ENCODE results near the gene RWDD1. TPM values are rescaled to one million over a fixed set of nuclear protein-coding genes. Genes with fewer than 3 reads are reported as not detected.

RWDD1 gene
- total and polyA plus RNA-seq, 2 of the 13 experiments (the other 11 are each of a cell fraction or from before 2014, with no cell fraction given): 27.4 to 67.1 TPM

DNA sequence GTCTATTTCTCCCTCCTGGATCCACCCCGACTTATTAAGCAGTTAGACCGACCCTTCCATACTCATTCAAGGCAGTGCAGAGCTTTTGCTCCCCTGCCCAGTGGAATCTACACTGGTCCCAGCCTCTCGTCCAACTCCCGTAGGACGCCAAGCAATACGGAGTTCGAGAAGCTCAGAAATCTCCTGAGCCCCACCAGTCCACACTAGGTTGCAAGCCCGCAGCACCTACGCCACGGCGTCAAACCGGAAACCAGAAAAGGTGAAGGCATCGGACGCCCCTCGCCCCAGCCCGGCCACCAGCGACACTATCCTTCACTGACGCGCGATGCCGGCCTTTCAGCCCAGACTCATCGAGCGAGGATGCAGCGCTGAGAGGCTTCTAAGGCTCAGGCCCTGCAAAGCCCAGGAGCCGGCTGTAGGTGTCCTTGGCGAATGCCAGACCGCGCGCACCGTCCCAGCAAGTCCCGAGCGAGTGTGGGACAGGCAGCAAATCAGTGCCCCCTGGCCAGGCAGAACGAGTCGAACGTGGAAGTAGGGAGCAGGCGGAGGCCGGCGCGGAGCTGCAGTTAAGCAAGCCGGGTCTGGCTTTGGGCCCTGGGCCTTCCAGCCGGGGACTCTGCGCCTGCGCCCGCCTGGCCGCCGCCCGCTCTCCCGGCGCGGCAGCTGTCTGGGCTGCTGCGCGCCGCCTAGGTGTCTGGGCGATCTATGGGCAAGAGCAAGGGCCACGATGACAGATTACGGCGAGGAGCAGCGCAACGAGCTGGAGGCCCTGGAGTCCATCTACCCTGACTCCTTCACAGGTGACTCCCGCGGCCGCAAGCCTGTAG is at the start of gene RWDD1 (continued):
- peak; percentile 72; the same call in 1 of the 2 replicates for TF ChIP-seq ZBTB44 (CRISPR knock-in tag; IDR thresholded peaks at IDR 0.05)
- peak; percentile 93; the same call in 1 of the 2 replicates for TF ChIP-seq HMGXB3 (CRISPR knock-in tag; IDR thresholded peaks at IDR 0.05; ENCODE audit: borderline replicate concordance)
- TF ChIP-seq TOE1 (CRISPR knock-in tag; IDR thresholded peaks at IDR 0.05): peak; percentile 85
- TF ChIP-seq JARID2 (CRISPR knock-in tag; IDR thresholded peaks at IDR 0.05; ENCODE audit: insufficient replicate concordance): no peak
- TF ChIP-seq ZNF558 (CRISPR knock-in tag; IDR thresholded peaks at IDR 0.05; ENCODE audit: borderline replicate concordance): no peak; the same call in 1 of the 2 replicates
- TF ChIP-seq AKAP8 (CRISPR knock-in tag; IDR thresholded peaks at IDR 0.05): peak; percentile 92
- TF ChIP-seq NCOR1 (IDR thresholded peaks at IDR 0.05; ENCODE audit: borderline replicate concordance, low read length): peak; percentile 24; the same call in 1 of the 2 replicates
- TF ChIP-seq ARHGAP35 (CRISPR knock-in tag; IDR thresholded peaks at IDR 0.05; ENCODE audit: borderline replicate concordance): peak; percentile 96; the same call in 1 of the 2 replicates
- TF ChIP-seq DMAP1 (CRISPR knock-in tag; IDR thresholded peaks at IDR 0.05): peak; percentile 97
- TF ChIP-seq ZNF766 (CRISPR knock-in tag; IDR thresholded peaks at IDR 0.05; ENCODE audit: borderline replicate concordance): peak; percentile 87; the same call in 1 of the 2 replicates
- peak; percentile 2 to 84; a peak in 3 of 4 replicates for TF ChIP-seq MAFK (conservative IDR thresholded peaks at IDR 0.05 in 1 of 2, IDR thresholded peaks at IDR 0.05 in 1 of 2; ENCODE audit: low read length in 2 of 2)
- peak; percentile 99 for TF ChIP-seq ZBED4 (CRISPR knock-in tag; IDR thresholded peaks at IDR 0.05; ENCODE audit: borderline replicate concordance)
- no peak for TF ChIP-seq ZSCAN22 (CRISPR knock-in tag; IDR thresholded peaks at IDR 0.05)
- TF ChIP-seq SKI (IDR thresholded peaks at IDR 0.05; ENCODE audit: partially characterized antibody): peak; percentile 99
- TF ChIP-seq IRF9 (CRISPR knock-in tag; IDR thresholded peaks at IDR 0.05; ENCODE audit: borderline replicate concordance): peak; percentile 99; the same call in 1 of the 2 replicates
- peak; percentile 24; the same call in 1 of the 2 replicates for TF ChIP-seq ONECUT2 (CRISPR knock-in tag; IDR thresholded peaks at IDR 0.05)
- TF ChIP-seq ZNF367 (CRISPR knock-in tag; IDR thresholded peaks at IDR 0.05; ENCODE audit: borderline replicate concordance): peak; percentile 83; the same call in 1 of the 2 replicates

Data from HepG2 (cell line).